ENCODE measurements around the gene PTPN18.

The PTPN18 gene

GRCh38 chr2:130355578-130356431, at the start of gene PTPN18:
TSS of gene PTPN18 (plus strand) at chr2:130356056. CDS start at chr2:130356108, 52 bp downstream.
- peak within 1 kb of the TSS; percentile 80 for H3K4me3 ChIP-seq (ENCODE audit: low read depth, low read length)
- TF ChIP-seq CTCF (IDR thresholded peaks at IDR 0.05; ENCODE audit: low read depth, low read length, missing control alignments) = peak; percentile 41
- no peak for DNase-seq (ENCODE audit: low read depth)

DNA sequence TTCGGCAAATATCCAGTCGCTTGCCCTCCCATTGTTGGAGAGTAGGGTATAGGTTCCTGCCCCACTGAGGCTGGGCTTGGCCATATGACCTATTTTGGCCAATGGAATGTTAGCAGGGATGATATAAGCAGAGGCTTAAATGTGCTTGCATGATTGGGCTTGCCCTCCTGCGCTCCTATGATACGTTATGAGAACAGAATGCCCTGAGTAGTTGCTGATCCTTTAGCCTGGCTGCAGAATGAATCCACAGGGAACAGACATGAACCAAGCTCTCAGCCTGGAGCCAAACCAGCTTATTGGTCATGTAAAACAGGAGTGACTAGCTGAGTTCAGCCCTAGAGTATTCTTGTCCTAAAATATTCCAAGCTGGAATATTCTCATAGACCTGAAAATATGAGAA, 48.0 kb upstream of the PTPN18 start:
- TF ChIP-seq CTCF (IDR thresholded peaks at IDR 0.05; ENCODE audit: low read depth, low read length, missing control alignments) = no peak
- no peak for DNase-seq (ENCODE audit: low read depth)
- no peak overlapping the region for H3K4me3 ChIP-seq (ENCODE audit: low read depth, low read length)

- DNase-seq (ENCODE audit: low read depth) = no peak
- H3K4me3 ChIP-seq (ENCODE audit: low read depth, low read length) = no peak overlapping the region
- TF ChIP-seq CTCF (IDR thresholded peaks at IDR 0.05; ENCODE audit: low read depth, low read length, missing control alignments) = no peak
Measured at GRCh38 chr2:130310881-130311280, 45.0 kb upstream of the PTPN18 start.

DNA sequence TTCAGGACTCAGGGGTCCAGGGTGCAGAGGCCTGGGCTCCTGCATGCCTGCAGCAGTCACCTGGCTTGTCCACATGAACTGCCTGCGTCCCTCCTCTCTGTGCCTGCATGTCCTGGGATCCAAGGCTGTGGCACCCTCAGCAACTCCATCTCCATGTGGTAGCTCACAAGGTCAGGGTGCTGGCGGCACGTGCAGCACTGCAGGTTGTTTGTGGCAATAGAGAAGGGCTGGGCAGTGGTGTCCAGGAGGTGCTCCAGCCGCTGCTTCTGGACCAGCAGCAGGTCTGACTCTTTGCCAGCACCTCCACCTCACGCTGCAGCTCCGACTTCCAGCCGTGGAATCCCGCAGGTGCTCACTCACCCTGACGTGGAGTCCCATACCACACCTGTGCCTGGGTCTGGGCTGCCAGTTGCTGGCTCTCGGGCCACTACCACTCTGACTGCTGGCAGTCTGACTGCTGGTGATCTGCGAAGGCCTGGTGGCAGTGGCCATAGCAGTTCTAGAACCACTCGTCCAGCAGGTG, 42.0 kb upstream of the PTPN18 start:
- TF ChIP-seq CTCF (IDR thresholded peaks at IDR 0.05; ENCODE audit: low read depth, low read length, missing control alignments) = no peak
- H3K4me3 ChIP-seq (ENCODE audit: low read depth, low read length) = no peak overlapping the region
- no peak for DNase-seq (ENCODE audit: low read depth)

DNA sequence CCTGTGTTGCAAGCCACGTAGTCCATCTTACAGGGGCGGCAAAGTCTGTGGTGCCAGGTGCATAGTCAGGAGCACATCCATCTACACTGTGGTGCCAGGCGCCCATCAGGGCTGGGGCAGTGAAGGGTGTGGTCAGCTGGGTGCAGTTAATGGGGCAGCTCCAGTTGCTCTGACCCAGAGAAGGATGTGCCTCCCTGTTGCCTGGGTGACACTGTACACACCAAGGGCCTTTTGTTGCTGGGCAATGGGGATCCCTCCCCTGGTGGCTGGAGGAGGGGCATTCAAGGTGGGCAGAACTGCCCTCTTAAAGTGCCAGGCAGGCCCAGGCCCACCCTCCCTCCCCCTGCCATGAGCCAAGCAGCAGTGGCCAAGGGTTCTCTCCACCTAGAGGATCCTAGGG, 41.5 kb upstream of the PTPN18 start:
- no peak overlapping the region for H3K4me3 ChIP-seq (ENCODE audit: low read depth, low read length)
- no peak for TF ChIP-seq CTCF (IDR thresholded peaks at IDR 0.05; ENCODE audit: low read depth, low read length, missing control alignments)
- DNase-seq (ENCODE audit: low read depth) = no peak

DNA sequence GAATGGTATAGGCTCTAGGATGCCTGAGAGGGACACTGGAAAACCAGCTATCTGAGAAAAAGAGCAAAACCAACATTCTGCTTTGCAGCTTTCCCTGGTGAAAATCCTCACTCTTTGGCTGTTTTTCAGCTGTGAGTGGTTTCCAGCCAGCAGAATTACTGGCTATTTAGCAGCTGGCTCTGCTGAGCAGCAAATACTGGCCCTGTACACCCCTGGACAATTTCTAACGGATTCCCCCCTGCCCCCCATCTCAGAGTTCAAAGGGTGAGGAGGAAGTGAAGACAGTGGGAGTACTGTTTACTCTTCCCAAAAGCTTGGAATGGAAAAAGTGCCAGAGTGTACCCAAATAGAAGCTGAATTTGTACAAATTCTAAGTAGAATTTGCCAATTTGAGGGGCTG, 39.3 kb upstream of the PTPN18 start:
- no peak for DNase-seq (ENCODE audit: low read depth)
- H3K4me3 ChIP-seq (ENCODE audit: low read depth, low read length) = no peak overlapping the region
- no peak for TF ChIP-seq CTCF (IDR thresholded peaks at IDR 0.05; ENCODE audit: low read depth, low read length, missing control alignments)

DNA sequence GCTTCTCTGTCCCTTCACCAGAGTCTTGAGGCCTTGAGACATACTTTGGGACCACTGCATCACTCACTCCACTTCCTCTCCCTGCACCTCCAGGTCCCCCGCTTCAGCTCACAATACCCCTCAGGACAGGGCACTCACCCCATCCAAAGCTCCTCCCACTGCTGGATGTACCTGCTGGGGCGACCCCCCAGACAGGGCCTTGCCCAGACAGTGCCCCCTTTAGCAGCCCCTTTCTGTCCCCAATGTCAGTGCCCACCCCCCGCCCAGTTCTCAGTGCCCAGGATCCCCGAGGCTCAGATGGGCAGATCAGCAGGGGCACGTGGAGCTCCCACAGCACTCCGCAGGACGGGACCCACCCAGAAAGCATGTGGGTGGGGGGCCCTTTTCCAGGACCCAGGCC, 37.0 kb upstream of the PTPN18 start:
- TF ChIP-seq CTCF (IDR thresholded peaks at IDR 0.05; ENCODE audit: low read depth, low read length, missing control alignments) = no peak
- no peak for DNase-seq (ENCODE audit: low read depth)
- H3K4me3 ChIP-seq (ENCODE audit: low read depth, low read length) = no peak overlapping the region

All from GM12864 (cell line).